Measurements from ENCODE around the gene MYL10. TPM values are rescaled to one million over a fixed set of nuclear protein-coding genes. Genes with fewer than 3 reads are reported as not detected.

MYL10 gene
- total and polyA plus RNA-seq, 2 of the 13 experiments (the other 11 are each of a cell fraction or from before 2014, with no cell fraction given): not detected

GRCh38 chr7:101605611-101606497 is 23.2 kb downstream of the MYL10 start:
- FAIRE-seq (no peak), DNase-seq (ENCODE audit: low spot score) (no peak), ATAC-seq (no peak)
- H3K9me3 ChIP-seq (ENCODE audit: low read length): no peaks in the 10 kb centered on the region
- no peaks in the 10 kb centered on the region for H3K36me3 ChIP-seq (replicated peaks in 1 of 2; ENCODE audit: control insufficient read depth in 1 of 2, insufficient read depth in 2 of 2, low read length in 2 of 2)
- H3K4me2 ChIP-seq (ENCODE audit: low read depth, low read length): no peak overlapping the region
- no peaks in the 10 kb centered on the region for H4K20me1 ChIP-seq (ENCODE audit: insufficient read depth, low read length)
- no peak overlapping the region for H3K9ac ChIP-seq (ENCODE audit: insufficient read depth, low read depth, low read length)
- H3K27me3 ChIP-seq (ENCODE audit: control insufficient read depth in 1 of 2, insufficient read depth in 2 of 2, low read length in 2 of 2): peaks cover 5 to 27% of the 10 kb centered on the region in 2 experiments; a peak in 3 of 5 replicates
- intact Hi-C loops (cut with micrococcal nuclease; ENCODE audit: unreplicated experiment) (no loop called here), in situ Hi-C loops (cut with HindIII; ENCODE audit: extremely low pct_ligation_motif_present, low pct_unique_long_range_greater_than_20kb) (no loop called here)
- BruUV-seq (replicated peaks): no TSS peak
- H2AFZ ChIP-seq (ENCODE audit: low read length): no peak overlapping the region
- ChIA-PET CTCF (ENCODE audit: low intra/inter-chr PET ratio, low total read pairs) (no interaction called here), POLR2A (no interaction called here)
- no peak overlapping the region for H3K4me3 ChIP-seq (replicated peaks in 1 of 3; ENCODE audit: insufficient read depth in 1 of 3, low read depth in 2 of 3, low read length in 3 of 3)
- peaks cover 15% of the 10 kb centered on the region for H3K4me1 ChIP-seq (ENCODE audit: insufficient read depth, low read length)
- WGBS (ENCODE audit: low lambda C conversion rate): 53% methylated on average over 14 of the region's 26 CpGs
- no peaks in the 10 kb centered on the region for H3K79me2 ChIP-seq (ENCODE audit: insufficient read depth, low read length)
- H3K27ac ChIP-seq (ENCODE audit: extremely low read length, insufficient read depth, low read length): no peak overlapping the region
- no peak for TF ChIP-seq CHD4 (IDR thresholded peaks at IDR 0.05; ENCODE audit: borderline replicate concordance, low read length)
- TF ChIP-seq ZBTB3 (CRISPR knock-in tag; IDR thresholded peaks at IDR 0.05; ENCODE audit: borderline replicate concordance, low read depth): no peak
- no peak for TF ChIP-seq ZBTB14 (CRISPR knock-in tag; IDR thresholded peaks at IDR 0.05)
- TF ChIP-seq ZNF7 (CRISPR knock-in tag; IDR thresholded peaks at IDR 0.05): no peak
- TF ChIP-seq KAT7 (CRISPR knock-in tag; IDR thresholded peaks at IDR 0.05; ENCODE audit: borderline replicate concordance): no peak
- TF ChIP-seq E2F2 (CRISPR knock-in tag; IDR thresholded peaks at IDR 0.05; ENCODE audit: borderline replicate concordance): no peak
- no peak for TF ChIP-seq CSRNP1 (CRISPR knock-in tag; IDR thresholded peaks at IDR 0.05)
- no peak for TF ChIP-seq SNAPC5 (CRISPR knock-in tag; IDR thresholded peaks at IDR 0.05; ENCODE audit: borderline replicate concordance)
- TF ChIP-seq SOX13 (IDR thresholded peaks at IDR 0.05): no peak
- TF ChIP-seq SOX13 (CRISPR knock-in tag; conservative IDR thresholded peaks at IDR 0.05 in 1 of 2, IDR thresholded peaks at IDR 0.05 in 1 of 2): no peak
- no peak for TF ChIP-seq NCOR1 (IDR thresholded peaks at IDR 0.05; ENCODE audit: borderline replicate concordance, low read length)
- TF ChIP-seq ARID3A (IDR thresholded peaks at IDR 0.05; ENCODE audit: low read depth, low read length): no peak
- no peak for TF ChIP-seq TFE3 (CRISPR knock-in tag; IDR thresholded peaks at IDR 0.05)
- no peak for TF ChIP-seq SPEN (CRISPR knock-in tag; IDR thresholded peaks at IDR 0.05; ENCODE audit: low read depth)
- no peak for TF ChIP-seq ZNF660 (CRISPR knock-in tag; IDR thresholded peaks at IDR 0.05; ENCODE audit: borderline replicate concordance, low read depth)

All from HepG2 (cell line).